Vagina (tissue), 2 donors: Measurements from ENCODE around the gene LAG3.

ENCODE experiments used
- POLR2A ChIP-seq, 2 donors: fragments of 450-650 bp; IDR thresholded peaks; one replicate each; pipeline ENCODE4 v1.6.1; 2017; ENCODE audit warnings: antibody characterized with exemption in 2 of 2, mild to moderate bottlenecking in 2 of 2, moderate library complexity in 2 of 2
- POLR2AphosphoS5 ChIP-seq, 2 donors: sonication (generic); formaldehyde crosslinking; IDR thresholded peaks; one replicate each; pipeline ENCODE4 v1.9.0; 2017; ENCODE audit warnings: antibody characterized with exemption in 2 of 2, mild to moderate bottlenecking in 2 of 2, low read depth in 1 of 2; ENCODE audit not compliant: insufficient read depth in 1 of 2
- TF ChIP-seq, protein P1 (sequence below), 3 experiments: fragments of 450-650 bp in 2 of 3; fragments of 200-600 bp in 1 of 3; sonication (generic) in 1 of 3; IDR thresholded peaks; one replicate each; pipeline ENCODE4 v1.5.1; 2017 to 2019; ENCODE audit warnings: antibody characterized with exemption in 3 of 3, mild to moderate bottlenecking in 2 of 3, moderate library complexity in 2 of 3

GRCh38 chr12:6757028-6757690 lies 15.2 kb upstream of the LAG3 start:
- TF ChIP-seq POLR2A (IDR thresholded peaks at IDR 0.05) = no peak
- no peak for TF ChIP-seq POLR2AphosphoS5 (IDR thresholded peaks at IDR 0.05; ENCODE audit: insufficient read depth in 1 of 2, low read depth in 1 of 2)
- TF ChIP-seq, protein P1, sequence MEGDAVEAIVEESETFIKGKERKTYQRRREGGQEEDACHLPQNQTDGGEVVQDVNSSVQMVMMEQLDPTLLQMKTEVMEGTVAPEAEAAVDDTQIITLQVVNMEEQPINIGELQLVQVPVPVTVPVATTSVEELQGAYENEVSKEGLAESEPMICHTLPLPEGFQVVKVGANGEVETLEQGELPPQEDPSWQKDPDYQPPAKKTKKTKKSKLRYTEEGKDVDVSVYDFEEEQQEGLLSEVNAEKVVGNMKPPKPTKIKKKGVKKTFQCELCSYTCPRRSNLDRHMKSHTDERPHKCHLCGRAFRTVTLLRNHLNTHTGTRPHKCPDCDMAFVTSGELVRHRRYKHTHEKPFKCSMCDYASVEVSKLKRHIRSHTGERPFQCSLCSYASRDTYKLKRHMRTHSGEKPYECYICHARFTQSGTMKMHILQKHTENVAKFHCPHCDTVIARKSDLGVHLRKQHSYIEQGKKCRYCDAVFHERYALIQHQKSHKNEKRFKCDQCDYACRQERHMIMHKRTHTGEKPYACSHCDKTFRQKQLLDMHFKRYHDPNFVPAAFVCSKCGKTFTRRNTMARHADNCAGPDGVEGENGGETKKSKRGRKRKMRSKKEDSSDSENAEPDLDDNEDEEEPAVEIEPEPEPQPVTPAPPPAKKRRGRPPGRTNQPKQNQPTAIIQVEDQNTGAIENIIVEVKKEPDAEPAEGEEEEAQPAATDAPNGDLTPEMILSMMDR (IDR thresholded peaks at IDR 0.05) = no peak
